ENCODE data around the gene SLC1A4. TPM values are rescaled to one million over a fixed set of nuclear protein-coding genes. Genes with fewer than 3 reads are reported as not detected.

SLC1A4 gene
- total RNA-seq, 1 experiment from 2014 or later: 35.0 TPM

- Histone ChIP-seq H3K27me3 (replicated peaks; ENCODE audit: control insufficient read depth, insufficient read depth, low read length) (no peaks in the 10 kb centered on the region), H3K9me3 (no peaks in the 10 kb centered on the region), H3K4me1 (no peaks in the 10 kb centered on the region), H3K36me3 (ENCODE audit: control insufficient read depth, insufficient read depth, low read length) (no peaks in the 10 kb centered on the region), H3K4me3 (ENCODE audit: low read depth, low read length) (no peak overlapping the region)
- Mint-ChIP-seq H3K9me3 (ENCODE audit: unreplicated experiment) (no peaks in the 10 kb centered on the region), H3K4me1 (ENCODE audit: low read depth, unreplicated experiment) (no peaks in the 10 kb centered on the region), H3K27ac (ENCODE audit: unreplicated experiment) (no peak overlapping the region), H3K36me3 (ENCODE audit: insufficient read depth, unreplicated experiment) (no peaks in the 10 kb centered on the region), H3K27me3 (ENCODE audit: insufficient read depth, unreplicated experiment) (no peaks in the 10 kb centered on the region), H3K4me3 (ENCODE audit: unreplicated experiment) (no peak overlapping the region)
- ChIA-PET POLR2A (interaction anchor here (0.5 to 0.6 kb wide), 2 partner anchors 8 to 36 kb away, joined by 3 to 5 read pairs; no protein-coding TSS in a partner anchor), CTCF (interaction anchor here (0.6 to 1.6 kb wide), 2 partner anchors 35 to 197 kb away, joined by 3 to 4 read pairs; no protein-coding TSS in a partner anchor)
- peak in 1 of 2 experiments; percentile 9 for DNase-seq
- no TSS peak for BruUV-seq (replicated peaks)
- intact Hi-C loops (cut with micrococcal nuclease; ENCODE audit: unreplicated experiment): no loop called here
- no peak for TF ChIP-seq CTCF (IDR thresholded peaks at IDR 0.05; ENCODE audit: insufficient read depth in 1 of 2, low read depth in 1 of 2, low read length in 1 of 2, severe bottlenecking in 1 of 2, unreplicated experiment in 1 of 2)
Measured at GRCh38 chr2:64996871-64997307, 7.7 kb downstream of the SLC1A4 start.

GRCh38 chr2:64998658-64999061 lies 9.5 kb downstream of the SLC1A4 start:
- Histone ChIP-seq H3K36me3 (ENCODE audit: control insufficient read depth, insufficient read depth, low read length) (no peaks in the 10 kb centered on the region), H3K4me1 (no peaks in the 10 kb centered on the region), H3K4me3 (ENCODE audit: low read depth, low read length) (no peak overlapping the region), H3K27me3 (replicated peaks; ENCODE audit: control insufficient read depth, insufficient read depth, low read length) (no peaks in the 10 kb centered on the region), H3K9me3 (no peaks in the 10 kb centered on the region)
- BruUV-seq (replicated peaks): no TSS peak
- no peak for TF ChIP-seq CTCF (IDR thresholded peaks at IDR 0.05; ENCODE audit: insufficient read depth in 1 of 2, low read depth in 1 of 2, low read length in 1 of 2, severe bottlenecking in 1 of 2, unreplicated experiment in 1 of 2)
- Mint-ChIP-seq H3K36me3 (ENCODE audit: insufficient read depth, unreplicated experiment) (no peaks in the 10 kb centered on the region), H3K27me3 (ENCODE audit: insufficient read depth, unreplicated experiment) (no peaks in the 10 kb centered on the region), H3K9me3 (ENCODE audit: unreplicated experiment) (no peaks in the 10 kb centered on the region), H3K27ac (ENCODE audit: unreplicated experiment) (no peak overlapping the region), H3K4me3 (ENCODE audit: unreplicated experiment) (no peak overlapping the region), H3K4me1 (ENCODE audit: low read depth, unreplicated experiment) (no peaks in the 10 kb centered on the region)
- DNase-seq: peak in 1 of 2 experiments; percentile 0
- intact Hi-C loops (cut with micrococcal nuclease; ENCODE audit: unreplicated experiment): no loop called here
- ChIA-PET POLR2A (no interaction called here), CTCF (no interaction called here)

- Mint-ChIP-seq H3K9me3 (ENCODE audit: unreplicated experiment) (no peaks in the 10 kb centered on the region), H3K4me3 (ENCODE audit: unreplicated experiment) (no peak overlapping the region), H3K27ac (ENCODE audit: unreplicated experiment) (no peak overlapping the region), H3K36me3 (ENCODE audit: insufficient read depth, unreplicated experiment) (no peaks in the 10 kb centered on the region), H3K4me1 (ENCODE audit: low read depth, unreplicated experiment) (no peaks in the 10 kb centered on the region), H3K27me3 (ENCODE audit: insufficient read depth, unreplicated experiment) (no peaks in the 10 kb centered on the region)
- H3K4me3 ChIP-seq (ENCODE audit: low read depth, low read length): no peak overlapping the region
- no peaks in the 10 kb centered on the region for H3K9me3 ChIP-seq
- DNase-seq: peak in 1 of 2 experiments; percentile 7
- ChIA-PET CTCF (no interaction called here), POLR2A (no interaction called here)
- no peaks in the 10 kb centered on the region for H3K36me3 ChIP-seq (ENCODE audit: control insufficient read depth, insufficient read depth, low read length)
- BruUV-seq (replicated peaks): no TSS peak
- H3K27me3 ChIP-seq (replicated peaks; ENCODE audit: control insufficient read depth, insufficient read depth, low read length): no peaks in the 10 kb centered on the region
- TF ChIP-seq CTCF (IDR thresholded peaks at IDR 0.05; ENCODE audit: insufficient read depth in 1 of 2, low read depth in 1 of 2, low read length in 1 of 2, severe bottlenecking in 1 of 2, unreplicated experiment in 1 of 2): no peak
- no peaks in the 10 kb centered on the region for H3K4me1 ChIP-seq
- intact Hi-C loops (cut with micrococcal nuclease; ENCODE audit: unreplicated experiment): no loop called here
Measured at GRCh38 chr2:64999754-65000153, 10.6 kb downstream of the SLC1A4 start.

All from Caco-2 (cell line).